Aorta (tissue), 5 donors: ENCODE measurements around the gene DLGAP3. TPM values are rescaled to one million over a fixed set of nuclear protein-coding genes. Genes with fewer than 3 reads are reported as not detected.
"Not testable (repeated sequence)": the region's sequence is repeated elsewhere in the genome, so short reads cannot be mapped to it uniquely, and the experiment has no call there.

Experiments
- ATAC-seq: fragments of 200-7000 bp; cut with Tn5 transposase; one replicate; pipeline ENCODE4 v1.9.1; 2022; ENCODE audit warnings: moderate library complexity; ENCODE audit not compliant: low FRiP score
- DNase-seq, 2 donors: peaks; one replicate each; pipeline ENCODE4 v3.0.0-alpha.2; 2020
- H3K27ac ChIP-seq, 2 donors: one replicate each; pipeline ENCODE4 v1.5.1; 2013; ENCODE audit warnings: low read length in 2 of 2, mild to moderate bottlenecking in 2 of 2, moderate library complexity in 2 of 2, control low read depth in 1 of 2, inconsistent platforms in 1 of 2, low read depth in 1 of 2
- H3K27me3 ChIP-seq, 2 donors: one replicate each; pipeline ENCODE4 v1.6.1; 2013; ENCODE audit warnings: control low read depth in 1 of 2, low read length in 1 of 2, mild to moderate bottlenecking in 1 of 2, moderate library complexity in 1 of 2; ENCODE audit not compliant: insufficient read depth in 2 of 2, control insufficient read depth in 1 of 2
- H3K36me3 ChIP-seq, 2 donors: one replicate each; pipeline ENCODE4 v1.6.1; 2013; ENCODE audit warnings: control low read depth in 1 of 2, low read length in 1 of 2, mild to moderate bottlenecking in 1 of 2; ENCODE audit not compliant: insufficient read depth in 2 of 2, control insufficient read depth in 1 of 2
- H3K4me1 ChIP-seq, 2 donors: one replicate each; pipeline ENCODE4 v1.6.1; 2013; ENCODE audit warnings: low read length in 2 of 2, control low read depth in 1 of 2, mild to moderate bottlenecking in 1 of 2, moderate library complexity in 1 of 2; ENCODE audit not compliant: insufficient read depth in 2 of 2, control insufficient read depth in 1 of 2
- H3K4me3 ChIP-seq, 2 donors: one replicate each; pipeline ENCODE4 v1.5.1; 2013; ENCODE audit warnings: low read length in 2 of 2, control low read depth in 1 of 2, mild to moderate bottlenecking in 1 of 2
- H3K9me3 ChIP-seq: one replicate; pipeline ENCODE4 v1.6.1; 2013; ENCODE audit warnings: mild to moderate bottlenecking, low read length; ENCODE audit not compliant: control insufficient read depth
- WGBS, 2 donors: extraction: QIAGEN DNeasy Blood & Tissue Kit; methylation state at CpG; one replicate each; pipeline ENCODE4 v1.1.7; 2013; 5-methylcytosine and 5-hydroxymethylcytosine counted together
- intact Hi-C, 2 donors: fragments of 100-400 bp; cut with DNase I; formaldehyde crosslinking; loops; one replicate each; pipeline versions ENCODE4 v1.14.2 to v1.15.0; 2022
- polyA plus RNA-seq, 2 donors: library from polyadenylated mRNA; stranded (reverse); fragments of 200-250 nt; gene quantifications; one replicate each; pipeline ENCODE4 v1.2.3, GENCODE V29; 2013
- total RNA-seq, 2 donors: library from RNA; stranded (reverse); fragmentation: NEBNext Ultra II Directional; extraction: Animal tissue kit (Norgen Biotek cat#: 25700); gene quantifications; one replicate each; pipeline ENCODE4 v1.2.1, GENCODE V29; 2021
- donor health status: healthy with polysubstance abuse.
- donor health status: Bipolar disorder and iron deficiency.
- donor health status: DM: no; HTN: no; CAD: no.
- donor health status: DM: no; HTN: no; CAD: no.
- donor health status: DM: yes; HTN: yes; CAD: no.

DLGAP3 gene
- total and polyA plus RNA-seq, 4 donors = 0.10 to 0.36 (median 0.19) TPM; not detected in 1

DNA sequence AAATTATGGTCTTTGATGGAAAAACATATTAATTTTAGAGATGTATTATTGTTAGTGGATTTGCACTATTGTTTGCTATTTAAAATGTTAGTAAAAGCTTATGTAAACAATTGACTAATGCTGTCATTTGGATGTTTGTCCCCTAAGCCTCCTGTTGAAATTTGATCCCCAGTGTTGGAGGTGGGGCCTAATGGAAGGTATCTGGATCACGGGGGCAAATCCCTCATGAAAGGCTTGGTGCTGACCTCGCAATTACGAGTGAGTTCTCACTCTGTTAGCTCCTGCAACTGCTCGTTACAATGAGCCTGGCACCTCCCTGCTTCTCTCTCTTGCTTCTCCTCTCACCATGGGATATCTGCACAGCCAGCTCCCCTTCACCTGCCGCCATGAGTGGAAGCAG, 41.4 kb upstream of the DLGAP3 start:
- no peaks in the 10 kb centered on the region for H3K4me1 ChIP-seq
- intact Hi-C loops = no loop called here

GRCh38 chr1:34970220-34970735, 40.8 kb upstream of the DLGAP3 start:
- DNase-seq = no peak
- Histone ChIP-seq H3K36me3 (no peaks in the 10 kb centered on the region), H3K27ac (no peak overlapping the region), H3K9me3 (no peaks in the 10 kb centered on the region), H3K4me1 (no peaks in the 10 kb centered on the region), H3K27me3 (no peaks in the 10 kb centered on the region), H3K4me3 (no peak overlapping the region)
- 46 to 68% methylated on average over 5 of the region's 5 CpGs for WGBS, 2 donors
- ATAC-seq = no peak
- intact Hi-C loops = no loop called here

More for the DNA sequence above, 41.4 kb upstream of the DLGAP3 start:
- ATAC-seq (no peak), DNase-seq (no peak)
- no peaks in the 10 kb centered on the region for H3K9me3 ChIP-seq
- no peak overlapping the region for H3K4me3 ChIP-seq
- no peak overlapping the region for H3K27ac ChIP-seq
- no peaks in the 10 kb centered on the region for H3K36me3 ChIP-seq
- no peaks in the 10 kb centered on the region for H3K27me3 ChIP-seq
- WGBS, 2 donors = 16 to 22% methylated on average over 5 of the region's 5 CpGs

- H3K27me3 ChIP-seq, H3K4me3 ChIP-seq, H3K4me1 ChIP-seq, intact Hi-C loops, ATAC-seq, H3K9me3 ChIP-seq, H3K36me3 ChIP-seq, H3K27ac ChIP-seq, DNase-seq: not testable (repeated sequence)
- 83 to 88% methylated on average over 3 of the region's 3 CpGs for WGBS, 2 donors
Measured at GRCh38 chr1:34968297-34968696, 38.8 kb upstream of the DLGAP3 start.

DNA sequence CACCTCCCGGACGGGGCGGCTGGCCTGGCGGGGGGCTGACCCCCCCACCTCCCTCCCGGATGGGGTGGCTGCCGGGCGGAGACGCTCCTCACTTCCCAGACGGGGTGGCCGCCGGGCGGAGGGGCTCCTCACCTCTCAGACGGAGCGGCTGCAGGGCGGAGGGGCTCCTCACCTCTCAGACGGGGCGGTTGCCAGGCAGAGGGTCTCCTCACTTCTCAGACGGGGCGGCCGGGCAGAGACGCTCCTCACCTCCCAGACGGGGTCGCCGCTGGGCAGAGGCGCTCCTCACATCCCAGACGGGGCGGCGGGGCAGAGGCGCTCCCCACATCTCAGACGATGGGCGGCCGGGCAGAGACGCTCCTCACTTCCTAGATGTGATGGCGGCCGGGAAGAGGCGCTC, 38.2 kb upstream of the DLGAP3 start:
- H3K9me3 ChIP-seq, H3K36me3 ChIP-seq, H3K4me3 ChIP-seq, ATAC-seq, H3K27ac ChIP-seq, H3K4me1 ChIP-seq, DNase-seq, intact Hi-C loops, H3K27me3 ChIP-seq: not testable (repeated sequence)
- WGBS, 2 donors = 99% methylated on average over 23 of the region's 36 CpGs; no CpG with 5 or more reads in 1 of the 2 donors

DNA sequence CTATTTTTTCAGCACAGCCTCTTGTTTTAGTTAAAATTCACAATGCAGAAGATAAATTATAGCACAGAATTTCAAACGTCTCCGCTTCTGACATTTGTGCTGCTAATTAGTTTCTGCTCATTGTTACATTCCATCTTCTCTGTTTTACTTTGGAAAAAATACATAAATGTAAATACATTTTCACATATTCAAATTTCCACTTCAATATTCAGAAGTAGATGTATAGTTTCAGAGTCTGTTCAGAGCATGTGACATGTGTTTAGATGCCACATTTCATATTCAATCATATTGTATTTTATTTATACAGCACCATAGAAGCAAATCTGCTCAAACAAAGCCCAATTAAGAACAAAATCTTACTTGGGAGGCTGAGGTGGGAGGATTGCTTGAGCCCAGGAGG, 36.1 kb upstream of the DLGAP3 start:
- DNase-seq = no peak
- Histone ChIP-seq H3K4me3 (no peak overlapping the region), H3K4me1 (no peaks in the 10 kb centered on the region), H3K27ac (no peak overlapping the region), H3K9me3 (no peaks in the 10 kb centered on the region), H3K27me3 (no peaks in the 10 kb centered on the region), H3K36me3 (no peaks in the 10 kb centered on the region)
- 74% methylated on average over 2 of the region's 2 CpGs for WGBS, 2 donors
- no peak for ATAC-seq
- intact Hi-C loops = no loop called here

GRCh38 chr1:34950428-34950827, 21.0 kb upstream of the DLGAP3 start:
- ATAC-seq (no peak), DNase-seq (no peak)
- Histone ChIP-seq H3K4me3 (no peak overlapping the region), H3K4me1 (no peaks in the 10 kb centered on the region), H3K9me3 (peaks cover 4% of the 10 kb centered on the region), H3K27me3 (no peaks in the 10 kb centered on the region), H3K27ac (no peak overlapping the region), H3K36me3 (no peaks in the 10 kb centered on the region)
- intact Hi-C loops = no loop called here
- WGBS, 2 donors = 36 to 42% methylated on average over 1 of the region's 1 CpG

DNA sequence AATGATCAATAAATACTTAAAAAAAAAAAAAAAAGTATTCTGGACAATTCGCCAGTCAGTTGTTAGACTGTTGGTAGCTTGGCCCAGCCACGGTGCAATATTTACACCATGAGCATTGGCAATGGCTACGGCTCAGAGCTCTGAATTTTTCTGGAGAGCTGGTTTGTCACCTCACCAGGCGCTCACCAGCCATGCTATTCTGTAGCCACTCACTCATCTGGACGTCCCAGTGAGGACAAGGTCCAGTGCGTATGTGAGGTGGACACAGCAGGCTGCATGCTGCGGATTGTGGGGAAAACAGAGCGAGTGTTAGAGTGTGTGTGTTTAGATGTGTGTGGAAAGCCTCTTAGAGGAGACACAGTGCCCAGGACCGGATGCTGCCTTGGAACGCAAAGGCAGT, 19.3 kb upstream of the DLGAP3 start:
- H3K27ac ChIP-seq, H3K9me3 ChIP-seq, intact Hi-C loops, ATAC-seq, H3K4me1 ChIP-seq, H3K4me3 ChIP-seq, DNase-seq, H3K36me3 ChIP-seq, H3K27me3 ChIP-seq: not testable (repeated sequence)
- WGBS, 2 donors = 93 to 94% methylated on average over 10 of the region's 10 CpGs

GRCh38 chr1:34947641-34948314, 18.3 kb upstream of the DLGAP3 start:
- ATAC-seq, H3K9me3 ChIP-seq, H3K4me1 ChIP-seq, H3K27ac ChIP-seq, H3K27me3 ChIP-seq, DNase-seq, H3K36me3 ChIP-seq, H3K4me3 ChIP-seq, intact Hi-C loops: not testable (repeated sequence)
- 92 to 94% methylated on average over 33 to 41 of the region's 41 CpGs for WGBS, 2 donors

GRCh38 chr1:34946211-34946610, 16.8 kb upstream of the DLGAP3 start:
- no peak overlapping the region for H3K4me3 ChIP-seq
- DNase-seq (no peak), ATAC-seq (no peak)
- peaks cover 4% of the 10 kb centered on the region for H3K9me3 ChIP-seq
- H3K27me3 ChIP-seq = no peaks in the 10 kb centered on the region
- WGBS, 2 donors = 91 to 93% methylated on average over 6 of the region's 6 CpGs
- H3K27ac ChIP-seq = no peak overlapping the region
- H3K36me3 ChIP-seq = no peaks in the 10 kb centered on the region
- intact Hi-C loops = no loop called here
- H3K4me1 ChIP-seq = no peaks in the 10 kb centered on the region
